Thyroid gland (tissue), 4 donors: ENCODE measurements around the gene ABO. TPM values are rescaled to one million over a fixed set of nuclear protein-coding genes. Genes with fewer than 3 reads are reported as not detected.

Source experiments
- DNase-seq, 2 donors: peaks; one replicate each; pipeline ENCODE4 v3.0.0-alpha.2; 2019
- H3K27ac ChIP-seq, 3 donors: fragments of 200-600 bp; sonication (generic); 1 replicate in 2 of 3; 2 replicates in 1 of 3; pipeline ENCODE4 v1.5.1; 2016 to 2019; ENCODE audit warnings: mild to moderate bottlenecking in 1 of 3, moderate library complexity in 1 of 3
- H3K27me3 ChIP-seq: fragments of 200-600 bp; sonication (generic); one replicate; pipeline ENCODE4 v1.5.1; 2019
- H3K36me3 ChIP-seq, 2 donors: fragments of 200-600 bp; sonication (generic); one replicate each; pipeline ENCODE4 v1.5.1; 2016 to 2019
- H3K4me1 ChIP-seq, 2 donors: fragments of 200-600 bp; sonication (generic); one replicate each; pipeline ENCODE4 v1.5.1; 2017 to 2019
- H3K4me3 ChIP-seq, 3 donors: fragments of 200-600 bp; sonication (generic); replicated peaks in 1 of 3; 1 replicate in 2 of 3; 2 replicates in 1 of 3; pipeline ENCODE4 v1.5.1; 2016; ENCODE audit warnings: mild to moderate bottlenecking in 1 of 3
- H3K9me3 ChIP-seq: fragments of 200-600 bp; sonication (generic); one replicate; pipeline ENCODE4 v1.5.1; 2017
- CTCF ChIP-seq, 6 experiments: fragments of 200-600 bp in 3 of 6; fragments of 450-650 bp in 3 of 6; sonication (generic) in 3 of 6; IDR thresholded peaks; one replicate each; pipeline ENCODE4 v1.5.1; 2016 to 2019; ENCODE audit warnings: antibody characterized with exemption in 6 of 6, mild to moderate bottlenecking in 2 of 6, inconsistent platforms in 1 of 6, moderate library complexity in 1 of 6
- POLR2A ChIP-seq, 2 donors: fragments of 450-650 bp; IDR thresholded peaks; one replicate each; pipeline ENCODE4 v1.6.1; 2017; ENCODE audit warnings: antibody characterized with exemption in 2 of 2, mild to moderate bottlenecking in 2 of 2, moderate library complexity in 1 of 2
- WGBS, 2 donors: methylation state at CpG; one replicate each; pipeline ENCODE4 v1.1.5; 2017; 5-methylcytosine and 5-hydroxymethylcytosine counted together
- intact Hi-C: fragments of 100-400 bp; cut with DNase I; formaldehyde crosslinking; loops from one replicate; pipeline ENCODE4 v1.15.1; 2023
- total RNA-seq, 4 donors: library from RNA; depleted of rRNA; stranded (reverse); fragments of >200 nt; gene quantifications; one replicate each; pipeline ENCODE4 v1.2.3, GENCODE V29; 2016

The ABO gene
- total RNA-seq, 4 donors from 2014 or later, result 15.7 to 32.6 (median 24.9) TPM

- Histone ChIP-seq H3K27me3 (no peaks in the 10 kb centered on the region), H3K4me1 (peaks cover 52 to 63% of the 10 kb centered on the region in 2 donors), H3K36me3 (no peaks in the 10 kb centered on the region), H3K9me3 (no peaks in the 10 kb centered on the region), H3K27ac (peak overlapping the region in 2 of 3 donors; percentile 68 to 99), H3K4me3 (no peak overlapping the region)
- WGBS, 2 donors, result 83 to 91% methylated on average over 8 to 16 of the region's 16 CpGs
- no peak for DNase-seq
- TF ChIP-seq POLR2A (IDR thresholded peaks at IDR 0.05), result no peak
- TF ChIP-seq CTCF (IDR thresholded peaks at IDR 0.05), result no peak
- intact Hi-C loops, result no loop called here
Observed at GRCh38 chr9:133246562-133246961, 28.4 kb downstream of the ABO start.

GRCh38 chr9:133242991-133243390 is 32.0 kb downstream of the ABO start:
- Histone ChIP-seq H3K27ac (peak overlapping the region in 2 of 3 donors; percentile 54 to 99), H3K4me3 (no peak overlapping the region), H3K36me3 (no peaks in the 10 kb centered on the region), H3K4me1 (peaks cover 43 to 65% of the 10 kb centered on the region in 2 donors), H3K27me3 (no peaks in the 10 kb centered on the region), H3K9me3 (no peaks in the 10 kb centered on the region)
- TF ChIP-seq CTCF (IDR thresholded peaks at IDR 0.05) (no peak), POLR2A (IDR thresholded peaks at IDR 0.05) (no peak)
- DNase-seq, result no peak
- WGBS, 2 donors, result 77% methylated on average over 8 of the region's 8 CpGs
- intact Hi-C loops, result no loop called here

GRCh38 chr9:133242241-133242640 is 32.8 kb downstream of the ABO start:
- TF ChIP-seq CTCF (IDR thresholded peaks at IDR 0.05) (no peak), POLR2A (IDR thresholded peaks at IDR 0.05) (no peak)
- intact Hi-C loops, result no loop called here
- Histone ChIP-seq H3K4me3 (no peak overlapping the region), H3K4me1 (peaks cover 46 to 69% of the 10 kb centered on the region in 2 donors), H3K27me3 (no peaks in the 10 kb centered on the region), H3K9me3 (no peaks in the 10 kb centered on the region), H3K36me3 (no peaks in the 10 kb centered on the region), H3K27ac (no peak overlapping the region)
- DNase-seq, result no peak
- WGBS, 2 donors, result 92 to 95% methylated on average over 14 of the region's 14 CpGs

GRCh38 chr9:133239533-133240090 is 35.4 kb downstream of the ABO start:
- no peak for DNase-seq
- no peak overlapping the region for H3K4me3 ChIP-seq
- TF ChIP-seq CTCF (IDR thresholded peaks at IDR 0.05) (no peak), POLR2A (IDR thresholded peaks at IDR 0.05) (no peak)

GRCh38 chr9:133238851-133239532 is 36.0 kb downstream of the ABO start:
- peaks cover 24 to 50% of the 10 kb centered on the region in 2 donors for H3K4me1 ChIP-seq
- intact Hi-C loops, result loop anchor here (5.0 kb wide), 1 partner anchor 38 kb away; the partner anchor contains the start of gene ABO
- no peak overlapping the region for H3K4me3 ChIP-seq

More at GRCh38 chr9:133239533-133240090, 35.4 kb downstream of the ABO start:
- WGBS, 2 donors, result 90 to 94% methylated on average over 14 to 18 of the region's 18 CpGs
- Histone ChIP-seq H3K9me3 (no peaks in the 10 kb centered on the region), H3K27ac (peak overlapping the region; percentile 79 to 89 (median 89)), H3K4me1 (peaks cover 25 to 53% of the 10 kb centered on the region in 2 donors), H3K27me3 (no peaks in the 10 kb centered on the region), H3K36me3 (no peaks in the 10 kb centered on the region)
- intact Hi-C loops, result loop anchor here (5.0 kb wide), 1 partner anchor 38 kb away; the partner anchor contains the start of gene ABO

More at GRCh38 chr9:133238851-133239532, 36.0 kb downstream of the ABO start:
- Histone ChIP-seq H3K9me3 (no peaks in the 10 kb centered on the region), H3K36me3 (no peaks in the 10 kb centered on the region), H3K27me3 (no peaks in the 10 kb centered on the region), H3K27ac (peak overlapping the region; percentile 79 to 89 (median 89))
- TF ChIP-seq CTCF (IDR thresholded peaks at IDR 0.05) (peak; percentile 41 to 87 (median 81)), POLR2A (IDR thresholded peaks at IDR 0.05) (peak in 1 of 2 donors; percentile 30)
- DNase-seq, result peak; percentile 84 to 88
- 20 to 23% methylated on average over 17 to 18 of the region's 26 CpGs for WGBS, 2 donors
